Measurements from ENCODE around the gene ABHD16A. TPM values are rescaled to one million over a fixed set of nuclear protein-coding genes. Genes with fewer than 3 reads are reported as not detected.
A peak's percentile ranks its signal among the peaks of the same experiment; 100 is the strongest.

Gene ABHD16A
- total RNA-seq, 4 donors from 2014 or later = 38.5 to 43.3 (median 40.1) TPM

DNA sequence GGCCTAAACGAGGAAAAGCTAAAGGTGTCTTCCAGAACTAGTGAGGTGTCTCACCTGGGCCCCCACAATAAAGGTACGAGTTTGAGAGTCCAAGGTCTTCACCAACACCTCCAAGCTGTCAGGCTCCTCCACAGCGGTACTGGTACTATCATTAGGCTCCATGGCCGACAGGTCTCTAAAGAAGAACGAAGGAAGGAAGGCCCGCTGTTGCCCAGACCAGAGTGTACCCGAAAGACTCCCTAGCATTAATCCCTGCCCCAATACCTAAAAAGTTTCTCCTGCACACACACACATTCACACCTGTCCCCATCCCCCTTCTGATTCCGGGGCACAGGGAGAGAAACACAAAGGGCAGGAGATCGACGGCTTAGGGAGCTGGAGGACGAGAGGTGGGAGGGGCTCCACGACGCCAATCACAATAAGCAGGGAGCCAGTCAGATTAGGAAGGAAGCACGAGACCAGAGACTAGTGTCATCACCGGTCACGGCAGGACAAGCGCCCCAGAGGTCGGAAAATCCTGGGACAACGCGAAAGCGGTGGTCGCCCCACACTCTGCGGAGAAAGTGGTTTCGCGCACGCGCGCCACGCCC is 51.4 kb downstream of the ABHD16A start:
- peak; percentile 64 for DNase-seq
- peaks cover 26 to 67% (median 34%) of the 10 kb centered on the region in 3 donors for H3K36me3 ChIP-seq

DNA sequence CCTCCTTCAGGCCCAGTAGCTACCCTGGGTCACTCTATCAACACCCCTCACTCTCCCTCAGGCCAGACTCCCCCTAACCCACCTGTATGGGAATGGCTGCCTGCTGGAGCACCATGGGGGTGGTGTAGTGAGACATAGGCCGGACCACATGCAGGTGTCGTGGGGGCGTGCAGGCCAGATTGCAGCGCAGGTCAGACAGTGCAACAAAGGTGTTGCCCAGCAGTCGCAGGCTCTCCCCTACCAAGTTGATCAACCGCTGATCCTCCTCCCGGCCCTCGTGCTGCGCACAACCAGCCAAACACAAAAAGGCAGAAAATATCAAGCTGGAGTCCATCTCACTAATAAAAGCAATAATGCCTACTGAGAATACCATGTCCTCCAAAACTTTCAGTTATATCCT is 57.8 kb downstream of the ABHD16A start:
- intact Hi-C loops (cut with DNase I) = no loop called here
- 94 to 97% methylated on average over 4 to 5 of the region's 9 CpGs for WGBS, 2 donors

More for the DNA sequence above, 51.4 kb downstream of the ABHD16A start:
- Histone ChIP-seq H3K4me3 (peak overlapping the region; percentile 59 to 95 (median 78)), H3K27me3 (no peaks in the 10 kb centered on the region), H3K27ac (peak overlapping the region; percentile 94 to 100 (median 99)), H3K9me3 (no peaks in the 10 kb centered on the region), H3K4me1 (peaks cover 7 to 33% (median 25%) of the 10 kb centered on the region in 3 donors)
- intact Hi-C loops (cut with DNase I) = no loop called here
- 2 to 3% methylated on average over 21 to 23 of the region's 29 CpGs for WGBS, 2 donors
- TF ChIP-seq, protein P1, sequence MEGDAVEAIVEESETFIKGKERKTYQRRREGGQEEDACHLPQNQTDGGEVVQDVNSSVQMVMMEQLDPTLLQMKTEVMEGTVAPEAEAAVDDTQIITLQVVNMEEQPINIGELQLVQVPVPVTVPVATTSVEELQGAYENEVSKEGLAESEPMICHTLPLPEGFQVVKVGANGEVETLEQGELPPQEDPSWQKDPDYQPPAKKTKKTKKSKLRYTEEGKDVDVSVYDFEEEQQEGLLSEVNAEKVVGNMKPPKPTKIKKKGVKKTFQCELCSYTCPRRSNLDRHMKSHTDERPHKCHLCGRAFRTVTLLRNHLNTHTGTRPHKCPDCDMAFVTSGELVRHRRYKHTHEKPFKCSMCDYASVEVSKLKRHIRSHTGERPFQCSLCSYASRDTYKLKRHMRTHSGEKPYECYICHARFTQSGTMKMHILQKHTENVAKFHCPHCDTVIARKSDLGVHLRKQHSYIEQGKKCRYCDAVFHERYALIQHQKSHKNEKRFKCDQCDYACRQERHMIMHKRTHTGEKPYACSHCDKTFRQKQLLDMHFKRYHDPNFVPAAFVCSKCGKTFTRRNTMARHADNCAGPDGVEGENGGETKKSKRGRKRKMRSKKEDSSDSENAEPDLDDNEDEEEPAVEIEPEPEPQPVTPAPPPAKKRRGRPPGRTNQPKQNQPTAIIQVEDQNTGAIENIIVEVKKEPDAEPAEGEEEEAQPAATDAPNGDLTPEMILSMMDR (IDR thresholded peaks at IDR 0.05) = no peak
- no peak for TF ChIP-seq POLR2A (IDR thresholded peaks at IDR 0.05)

DNA sequence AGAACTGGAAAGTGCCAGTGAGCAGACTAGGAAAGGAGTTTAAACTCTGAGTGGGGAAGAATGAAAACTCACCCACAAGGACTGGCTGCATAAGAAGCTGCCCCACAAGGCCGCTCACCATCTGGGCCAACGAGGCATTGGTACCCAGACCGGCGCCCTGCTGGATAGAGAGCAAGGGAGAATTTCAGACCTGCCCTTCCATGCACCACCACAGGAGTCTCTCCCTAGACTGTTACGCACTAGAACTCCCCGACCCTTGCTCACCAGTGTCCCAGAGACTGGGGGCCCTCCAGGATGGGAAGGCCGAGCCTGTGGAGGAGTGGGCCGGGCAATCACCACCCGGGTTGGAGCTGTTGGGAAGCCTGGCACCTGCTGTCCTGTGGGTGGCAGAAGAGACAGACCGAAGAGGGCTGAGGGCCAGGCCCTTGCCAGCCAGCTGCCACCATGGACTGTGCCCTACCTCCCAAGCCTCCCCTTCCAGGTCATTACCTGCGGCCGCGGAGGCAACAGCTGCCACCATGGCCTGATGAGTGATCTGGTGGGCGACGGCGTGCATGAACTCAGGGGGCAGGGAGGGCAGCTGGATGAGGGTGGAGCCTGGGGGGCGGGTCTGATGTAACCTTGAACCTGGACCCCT is 59.2 kb downstream of the ABHD16A start:
- peaks cover 68 to 100% (median 80%) of the 10 kb centered on the region in 3 donors for H3K36me3 ChIP-seq

More for the DNA sequence above, 57.8 kb downstream of the ABHD16A start:
- Histone ChIP-seq H3K4me1 (peaks cover 0 to 5% (median 3%) of the 10 kb centered on the region in 3 donors), H3K9me3 (no peaks in the 10 kb centered on the region), H3K36me3 (peaks cover 68 to 100% (median 83%) of the 10 kb centered on the region in 3 donors), H3K27ac (no peak overlapping the region), H3K27me3 (no peaks in the 10 kb centered on the region), H3K4me3 (no peak overlapping the region)
- TF ChIP-seq POLR2A (IDR thresholded peaks at IDR 0.05) = no peak
- TF ChIP-seq, protein P1 (IDR thresholded peaks at IDR 0.05) = no peak
- no peak for DNase-seq

DNA sequence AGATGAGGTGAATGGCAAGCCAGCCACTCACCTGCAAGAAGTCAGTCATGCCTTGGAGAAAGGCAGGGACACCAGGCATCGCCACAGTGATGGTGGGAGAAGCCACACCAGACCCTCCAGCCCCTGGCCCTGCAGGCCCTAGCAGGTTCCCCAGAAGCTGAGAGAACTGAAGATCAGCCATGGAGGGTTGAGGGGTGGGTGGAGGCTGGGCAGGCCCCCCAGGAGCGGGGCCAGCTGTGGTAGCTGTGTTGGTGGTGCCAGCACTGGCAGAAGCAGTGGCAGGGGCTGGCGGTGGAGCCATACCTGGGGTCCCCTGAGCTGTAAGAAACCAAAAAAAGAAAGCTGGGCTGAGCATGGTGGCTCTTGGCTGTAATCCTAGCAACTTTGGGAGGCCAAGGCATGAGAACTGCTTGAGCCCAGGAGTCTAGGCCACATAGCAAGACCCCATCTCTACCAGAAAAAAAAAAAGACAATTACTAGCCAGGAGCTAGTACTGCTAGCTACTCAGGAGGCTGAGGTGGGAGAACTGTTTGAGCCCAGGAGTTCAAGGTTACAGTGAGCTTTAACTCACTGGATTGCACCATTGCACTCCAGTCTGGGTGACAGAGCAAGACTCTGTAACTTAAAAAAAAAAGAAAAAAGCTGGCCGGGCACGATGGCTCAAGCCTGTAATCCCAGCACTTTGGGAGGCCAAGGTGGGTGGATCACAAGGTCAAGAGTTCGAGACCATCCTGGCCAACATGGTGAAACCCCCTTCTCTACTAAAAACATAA is 60.1 kb downstream of the ABHD16A start:
- WGBS, 2 donors = 88 to 90% methylated on average over 6 of the region's 6 CpGs
- no peak overlapping the region for H3K4me3 ChIP-seq
- H3K27ac ChIP-seq = no peak overlapping the region
- H3K27me3 ChIP-seq = no peaks in the 10 kb centered on the region
- H3K36me3 ChIP-seq = peaks cover 61 to 100% (median 70%) of the 10 kb centered on the region in 3 donors
- H3K4me1 ChIP-seq = no peaks in the 10 kb centered on the region
- DNase-seq = no peak
- no peak for TF ChIP-seq POLR2A (IDR thresholded peaks at IDR 0.05)
- intact Hi-C loops (cut with DNase I) = no loop called here
- no peaks in the 10 kb centered on the region for H3K9me3 ChIP-seq

More for the DNA sequence above, 59.2 kb downstream of the ABHD16A start:
- no peaks in the 10 kb centered on the region for H3K4me1 ChIP-seq
- H3K4me3 ChIP-seq = no peak overlapping the region
- no peak for DNase-seq
- H3K27me3 ChIP-seq = no peaks in the 10 kb centered on the region
- 81 to 93% methylated on average over 9 of the region's 17 CpGs for WGBS, 2 donors
- TF ChIP-seq, protein P1 (IDR thresholded peaks at IDR 0.05) = no peak
- TF ChIP-seq POLR2A (IDR thresholded peaks at IDR 0.05) = no peak
- intact Hi-C loops (cut with DNase I) = no loop called here
- H3K9me3 ChIP-seq = no peaks in the 10 kb centered on the region
- H3K27ac ChIP-seq = no peak overlapping the region

DNA sequence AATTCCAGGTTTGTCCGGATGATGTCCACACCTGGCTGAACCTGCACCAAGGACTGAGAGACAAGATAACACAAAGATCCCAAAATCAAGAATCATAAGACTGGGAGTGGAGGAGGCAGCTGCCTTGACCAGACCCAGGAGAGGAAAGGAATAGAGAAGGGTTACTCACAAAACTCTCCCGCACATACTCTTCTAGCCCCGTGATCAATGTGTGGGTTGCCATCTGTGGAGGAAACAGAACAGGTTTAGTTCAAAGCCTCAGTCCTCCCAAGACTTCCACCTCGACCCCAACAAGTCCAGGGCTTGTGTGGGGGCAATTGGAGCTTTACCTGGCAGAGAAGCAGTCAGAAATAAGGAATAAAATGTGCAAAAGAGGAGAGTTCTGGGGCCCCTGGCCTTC is 61.8 kb downstream of the ABHD16A start:
- H3K36me3 ChIP-seq = peaks cover 54 to 100% (median 70%) of the 10 kb centered on the region in 3 donors
- DNase-seq = no peak
- intact Hi-C loops (cut with DNase I) = no loop called here
- no peaks in the 10 kb centered on the region for H3K9me3 ChIP-seq
- no peak overlapping the region for H3K4me3 ChIP-seq
- no peaks in the 10 kb centered on the region for H3K4me1 ChIP-seq
- TF ChIP-seq, protein P1 (IDR thresholded peaks at IDR 0.05) = no peak
- H3K27me3 ChIP-seq = no peaks in the 10 kb centered on the region
- 75 to 85% methylated on average over 4 of the region's 4 CpGs for WGBS, 2 donors
- no peak overlapping the region for H3K27ac ChIP-seq
